NCI-H2107 treated with DMSO at 0.1 percent for 48 hours (cell line): Measurements from ENCODE around the gene KIF13A.
"Not testable (repeated sequence)": the region's sequence is repeated elsewhere in the genome, so short reads cannot be mapped to it uniquely, and the experiment has no call there.

Experiments
- DNase-seq: peaks from one replicate; lab custom pipeline; 2025; ENCODE audit not compliant: unreplicated experiment; lab: John Stamatoyannopoulos, UW

Gene KIF13A

DNA sequence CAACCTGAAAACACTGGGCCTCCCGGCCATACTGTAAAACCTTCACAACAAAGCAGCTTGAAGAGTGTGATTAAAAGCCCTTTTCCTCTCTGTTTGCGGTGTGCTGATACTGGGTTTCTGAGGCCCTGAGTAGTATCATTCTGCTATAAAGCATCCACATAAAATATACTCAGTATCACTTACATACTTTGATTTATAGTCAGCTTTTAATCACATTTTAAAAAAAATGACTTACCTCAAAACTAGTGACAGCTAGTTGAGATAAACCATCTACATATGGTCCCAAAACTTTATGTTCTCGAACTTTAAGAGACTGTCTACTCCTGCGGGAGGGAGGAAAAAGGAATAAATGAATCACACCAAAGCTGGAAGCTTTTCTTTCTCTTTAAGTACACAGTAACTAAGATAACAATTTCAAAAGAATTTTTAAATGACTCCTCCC is 135.7 kb downstream of the KIF13A start:
- DNase-seq = no peak

DNA sequence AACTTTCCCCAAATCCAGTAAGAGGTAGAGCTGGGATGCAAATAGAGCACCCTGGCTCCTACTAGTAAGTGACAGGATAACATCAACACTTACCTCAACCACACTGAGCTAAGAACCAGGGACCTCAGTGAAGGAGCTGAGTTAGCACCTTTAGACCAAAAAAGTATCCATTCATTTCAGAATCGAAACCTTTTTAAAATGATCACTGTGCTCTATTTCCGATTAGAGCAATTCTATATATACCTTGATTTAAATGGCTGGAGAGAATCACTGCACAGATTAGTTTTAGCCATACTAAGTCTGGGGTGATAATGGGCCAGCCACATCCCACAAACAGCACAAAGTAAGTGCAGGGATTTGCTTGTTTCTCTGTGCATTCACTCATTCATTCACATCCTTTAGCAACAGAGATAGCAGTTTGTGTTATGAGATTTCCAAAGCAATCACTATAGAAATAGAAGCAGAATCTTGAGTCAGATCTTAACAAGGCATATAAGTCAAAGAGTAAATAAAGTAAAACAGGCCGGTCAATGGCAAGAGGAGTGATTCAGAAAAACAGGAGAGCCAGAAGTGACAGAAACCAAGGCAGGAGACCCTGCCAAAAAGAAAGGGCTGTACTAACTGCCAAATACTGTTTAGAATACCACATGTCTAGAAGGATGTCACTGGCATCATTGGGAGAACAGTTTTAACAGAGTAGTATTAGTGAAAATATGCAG is 136.3 kb downstream of the KIF13A start:
- no peak for DNase-seq

DNA sequence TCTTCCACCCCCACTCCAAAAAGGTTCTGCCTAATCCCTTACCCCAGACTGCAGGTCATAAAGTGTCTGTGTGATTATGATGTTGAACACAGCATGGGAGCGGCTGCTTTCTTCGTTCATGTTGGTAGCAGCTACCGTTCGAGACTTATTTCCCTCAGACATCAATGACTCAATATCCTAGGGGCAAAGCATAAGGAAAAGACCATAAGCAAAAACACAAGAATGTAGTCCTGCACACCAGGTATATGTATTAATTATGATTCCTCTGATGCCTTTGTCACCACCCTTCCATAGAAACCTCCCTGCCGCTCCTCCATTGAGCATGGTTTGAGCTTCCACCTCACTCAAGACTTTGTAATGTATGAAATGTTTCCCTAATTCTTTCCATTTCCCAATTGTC is 137.2 kb downstream of the KIF13A start:
- no peak for DNase-seq

DNA sequence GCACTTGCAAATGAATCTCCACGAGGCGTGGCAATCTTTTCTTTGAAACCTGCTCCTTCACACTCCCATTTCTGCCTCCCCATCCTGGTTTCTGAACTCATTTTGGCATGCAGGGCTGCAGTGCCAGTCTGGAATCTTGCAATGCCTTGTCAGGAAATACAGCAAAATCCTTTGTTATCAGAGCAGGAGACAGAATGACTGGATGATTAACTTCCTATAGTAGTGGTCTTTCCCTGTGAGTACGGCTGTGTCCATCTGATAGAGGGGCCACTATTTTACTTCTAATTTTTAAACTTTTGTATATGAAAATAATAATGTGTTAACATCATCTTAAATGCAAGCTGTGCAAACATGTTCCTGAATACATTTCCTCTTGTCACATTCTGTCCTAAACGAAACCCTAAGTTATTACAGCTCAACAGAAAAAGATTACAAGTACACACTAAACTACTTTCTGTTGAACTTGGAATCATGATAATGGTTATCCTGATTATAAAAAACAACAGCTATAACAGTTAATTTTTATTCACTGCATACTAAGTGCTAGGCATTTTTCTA is 140.2 kb downstream of the KIF13A start:
- no peak for DNase-seq

DNA sequence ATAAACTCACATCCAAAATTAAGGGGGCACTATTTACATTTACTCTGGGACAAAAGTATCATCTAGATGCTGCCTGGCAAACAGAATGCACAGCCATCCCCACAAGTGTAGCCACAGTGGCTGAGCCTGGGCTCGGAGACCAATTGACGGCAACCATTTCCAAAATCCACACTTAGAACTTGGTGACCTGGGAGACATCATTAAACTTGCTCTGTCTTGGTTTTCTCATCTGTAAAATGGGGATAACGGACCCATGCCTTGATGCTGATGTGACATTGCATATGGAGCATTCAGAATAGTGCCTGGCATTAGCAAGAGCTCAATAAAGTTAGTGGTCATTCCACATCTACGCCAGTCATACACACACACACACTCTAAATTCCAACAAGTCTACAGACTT is 140.7 kb downstream of the KIF13A start:
- DNase-seq = no peak

DNA sequence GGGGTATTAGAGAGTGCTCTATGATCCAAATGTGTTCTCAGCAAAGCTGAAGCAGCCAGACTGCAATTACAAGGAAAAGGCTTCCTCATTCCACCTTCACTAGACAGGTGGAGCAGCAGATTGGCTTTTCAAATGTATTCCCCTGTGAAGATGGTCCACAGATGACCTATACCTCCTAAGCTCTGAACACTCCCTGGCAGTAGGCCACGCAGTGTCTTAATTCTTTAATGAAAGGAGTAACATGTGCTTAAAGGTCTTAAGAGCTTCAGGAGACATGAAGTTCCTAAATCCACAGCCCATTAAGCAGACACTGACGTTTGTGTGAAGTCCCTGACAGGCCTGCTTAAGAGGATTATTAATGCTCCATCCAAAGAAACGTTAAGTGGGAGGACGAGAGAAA is 141.8 kb downstream of the KIF13A start:
- no peak for DNase-seq

DNA sequence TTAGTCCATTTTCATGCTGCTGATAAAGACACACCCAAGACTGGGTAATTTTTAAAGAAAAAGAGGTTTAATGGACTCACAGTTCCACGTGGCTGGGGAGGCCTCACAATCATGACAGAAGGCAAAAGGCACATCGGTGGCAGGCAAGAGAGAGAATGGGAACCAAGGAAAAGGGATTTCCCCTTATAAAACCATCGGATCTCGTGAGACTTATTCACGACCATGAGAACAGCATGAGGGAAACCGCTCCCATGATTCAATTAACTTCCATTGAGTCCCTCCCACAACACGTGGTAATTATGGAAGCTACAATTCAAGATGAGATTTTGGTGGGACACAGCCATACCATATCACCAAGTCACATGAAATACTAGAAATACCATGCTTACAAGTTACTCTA is 142.5 kb downstream of the KIF13A start:
- DNase-seq = not testable (repeated sequence)

DNA sequence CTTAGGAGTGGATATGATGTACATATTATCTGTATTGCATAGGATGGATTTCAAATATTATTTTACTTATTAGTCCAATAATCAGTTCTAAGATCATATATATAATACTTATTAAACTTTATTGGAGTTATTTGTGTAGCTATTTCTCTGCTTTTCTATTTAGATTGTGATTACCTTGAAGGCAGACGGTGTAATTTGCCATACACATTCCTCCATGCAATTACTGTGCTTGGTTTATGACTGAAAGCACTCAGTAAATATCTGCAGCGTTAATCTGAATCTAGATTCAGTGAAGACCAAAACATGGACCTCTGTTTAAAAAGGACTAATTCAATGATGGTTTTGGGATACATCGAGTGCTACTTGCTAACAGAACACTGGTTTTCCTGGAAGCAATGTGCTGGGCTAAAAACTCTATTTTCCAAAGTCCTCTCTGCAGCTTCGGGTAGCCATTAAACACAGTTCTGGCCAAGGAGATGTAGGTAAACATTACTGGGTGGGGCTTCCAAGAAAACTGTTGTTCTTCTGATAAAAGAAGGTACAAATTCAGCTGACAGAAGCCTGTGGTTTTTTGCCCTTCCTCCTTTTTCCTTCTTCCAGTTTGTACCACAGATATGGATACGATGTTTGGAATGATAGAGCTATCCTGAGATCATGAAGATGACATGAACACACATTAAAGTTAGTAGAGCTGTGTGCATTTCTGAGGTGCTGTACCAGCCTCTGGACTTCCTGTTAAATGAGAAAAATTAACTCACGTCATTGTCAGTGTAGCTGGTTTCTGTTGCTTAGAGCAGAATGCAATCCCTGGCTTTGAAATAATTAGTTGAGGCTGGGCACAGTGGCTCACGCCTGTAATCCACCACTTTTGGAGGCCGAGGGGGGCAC is 144.3 kb downstream of the KIF13A start:
- DNase-seq = no peak

DNA sequence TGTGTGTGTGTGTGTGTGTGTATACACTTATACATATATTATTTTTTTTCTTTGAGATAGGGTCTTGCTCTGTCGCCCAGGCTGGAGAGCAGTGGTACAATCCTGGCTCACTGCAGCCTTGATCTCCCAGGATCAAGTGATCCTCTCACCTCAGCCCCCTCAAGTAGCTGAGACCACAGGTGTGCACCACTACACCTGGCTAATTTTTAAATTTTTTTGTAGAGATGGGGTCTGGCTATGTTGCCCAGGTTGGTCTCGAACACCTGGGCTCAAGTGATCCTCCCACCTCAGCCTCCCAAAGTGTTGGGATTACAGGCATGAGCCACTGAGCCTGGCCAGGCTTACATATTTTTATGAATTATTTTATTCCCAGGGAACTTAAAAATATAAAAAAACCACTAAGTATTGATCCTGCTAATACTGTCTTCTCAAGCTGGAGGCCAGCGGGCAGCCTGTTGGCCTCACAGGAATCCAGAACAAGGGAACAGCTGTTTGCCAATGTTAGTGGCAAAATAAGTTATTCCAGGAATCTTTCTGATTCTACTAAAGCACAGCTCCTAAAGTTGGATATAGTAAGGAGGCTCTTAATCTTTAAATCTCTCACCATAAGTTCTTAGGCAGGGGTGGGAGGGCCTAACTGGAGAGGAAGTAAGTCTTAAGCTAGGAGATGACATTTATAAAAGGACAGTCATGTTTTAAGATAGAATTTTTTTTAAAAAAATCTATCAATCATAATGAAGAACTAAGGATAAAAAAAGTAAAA is 145.2 kb downstream of the KIF13A start:
- no peak for DNase-seq

DNA sequence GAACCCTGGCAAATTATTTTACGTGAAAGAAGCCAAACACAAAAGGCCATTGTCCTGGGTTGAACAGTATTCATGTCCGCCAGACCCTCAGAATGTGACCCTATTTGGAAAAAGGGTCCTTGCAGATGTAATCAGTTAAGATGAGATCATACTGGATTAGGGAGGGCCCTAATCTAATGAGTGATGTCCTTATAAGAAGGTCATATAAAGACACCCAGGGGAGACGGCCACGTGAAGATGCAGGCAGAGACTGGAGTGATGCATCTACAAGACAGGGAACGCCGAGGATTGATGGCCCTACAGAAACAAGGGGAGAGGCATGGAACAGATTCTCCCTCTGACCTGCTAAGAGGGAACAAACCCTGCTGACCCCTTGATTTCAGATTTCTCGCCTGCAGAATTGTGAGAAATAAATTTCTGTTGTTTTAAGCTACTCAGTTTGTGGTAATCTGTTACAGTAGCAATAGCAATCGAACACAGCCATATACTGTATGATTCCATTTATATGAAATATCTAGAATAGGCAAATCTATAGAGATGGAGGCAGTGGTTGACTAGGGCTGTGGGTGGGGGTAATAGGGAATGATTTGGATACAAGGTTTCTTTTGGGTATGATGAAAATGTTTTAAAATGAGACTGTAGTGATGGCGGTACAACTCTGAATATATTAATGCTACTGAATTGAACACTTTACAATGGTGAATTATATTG is 147.8 kb downstream of the KIF13A start:
- no peak for DNase-seq

DNA sequence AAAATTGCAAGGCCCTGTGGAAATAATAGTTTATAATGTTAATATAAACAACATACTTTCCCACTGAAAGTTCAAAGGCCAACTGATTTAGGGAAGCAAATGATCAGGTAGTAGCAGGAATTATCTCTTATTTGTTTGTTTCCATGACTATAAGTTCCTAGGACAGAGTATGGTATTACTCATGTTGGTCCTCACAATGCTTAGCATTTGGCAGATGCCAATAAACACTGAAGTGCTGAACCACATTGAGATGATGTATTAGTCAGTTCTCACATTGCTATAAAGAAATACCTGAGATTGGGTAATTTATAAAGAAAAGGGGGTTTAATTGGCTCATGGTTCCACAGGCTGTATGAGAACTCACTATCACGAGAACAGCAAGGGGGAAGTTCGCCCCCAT is 151.1 kb downstream of the KIF13A start:
- no peak for DNase-seq

DNA sequence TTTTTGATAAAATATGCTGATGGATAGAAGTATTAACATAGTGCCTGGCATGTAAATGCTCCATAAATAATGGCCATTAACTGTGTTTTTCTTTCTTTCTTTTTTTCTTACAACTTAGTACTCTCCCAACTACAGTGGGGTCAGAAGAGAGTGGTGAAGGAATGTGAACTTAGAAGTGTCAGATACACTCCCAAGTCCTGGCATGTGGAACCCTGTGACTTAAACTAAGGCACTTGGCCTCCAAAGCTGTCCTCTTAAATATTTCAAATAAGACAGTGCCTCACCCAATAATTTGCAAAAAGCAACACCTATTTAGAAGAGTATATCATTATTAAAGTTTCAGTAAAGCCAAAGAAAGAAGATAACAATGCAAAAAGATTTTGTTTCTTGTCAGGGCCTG is 151.7 kb downstream of the KIF13A start:
- no peak for DNase-seq

DNA sequence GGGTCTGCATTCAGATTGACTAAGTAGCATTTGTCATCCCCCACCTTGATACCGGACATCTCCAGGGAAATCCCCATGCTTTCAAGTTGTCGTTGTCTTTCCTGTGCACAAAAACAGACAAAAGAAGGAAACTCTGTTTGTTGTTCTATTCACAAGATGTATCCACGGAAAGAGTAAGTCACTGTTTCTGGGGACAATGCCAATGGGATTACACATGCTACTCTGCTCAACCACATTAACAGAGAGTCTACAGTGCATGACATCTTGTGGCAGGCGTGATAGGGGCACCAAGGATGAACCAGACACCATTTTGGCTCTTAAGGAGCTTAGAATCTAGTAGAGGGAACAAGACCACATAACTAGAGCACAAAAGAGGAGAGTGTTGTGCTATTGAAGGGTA is 156.3 kb downstream of the KIF13A start:
- DNase-seq = no peak

DNA sequence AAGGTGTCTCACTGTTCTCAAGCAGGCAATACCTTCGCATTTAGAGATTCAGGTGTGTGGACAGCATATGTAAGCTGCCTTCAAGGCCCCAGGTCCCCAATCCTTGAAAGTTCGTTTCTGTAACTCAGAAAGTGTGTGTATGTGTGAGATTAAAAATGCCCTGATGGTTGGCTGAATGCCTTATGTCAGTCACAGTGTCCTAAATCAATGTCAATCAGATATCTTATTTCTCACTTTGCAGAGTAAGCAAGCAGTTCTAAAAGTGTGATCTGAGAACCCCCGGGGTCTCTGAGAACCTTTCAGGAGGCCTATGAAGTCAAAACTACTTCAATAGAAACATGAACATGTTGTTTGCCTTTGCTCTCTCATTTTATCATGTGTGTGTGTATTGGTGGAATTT is 157.5 kb downstream of the KIF13A start:
- DNase-seq = no peak

DNA sequence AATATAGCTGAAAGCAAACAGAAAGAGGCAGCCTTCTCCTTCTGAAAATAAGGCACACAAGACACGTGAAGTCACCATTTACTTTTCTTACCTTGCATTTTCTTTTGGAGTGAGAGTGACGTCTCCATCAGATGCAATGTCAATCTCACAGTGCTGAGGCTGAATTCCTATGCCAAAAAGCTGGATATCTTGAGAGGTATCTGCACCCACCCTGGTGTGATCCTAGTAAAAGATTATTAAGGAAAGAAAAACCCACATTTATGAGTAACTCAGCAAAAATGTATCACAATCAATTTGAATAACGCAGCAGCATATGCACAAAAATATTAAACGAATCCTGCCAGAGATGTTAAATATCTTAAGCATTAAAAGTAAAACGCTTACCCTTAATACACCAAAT is 159.3 kb downstream of the KIF13A start:
- no peak for DNase-seq

DNA sequence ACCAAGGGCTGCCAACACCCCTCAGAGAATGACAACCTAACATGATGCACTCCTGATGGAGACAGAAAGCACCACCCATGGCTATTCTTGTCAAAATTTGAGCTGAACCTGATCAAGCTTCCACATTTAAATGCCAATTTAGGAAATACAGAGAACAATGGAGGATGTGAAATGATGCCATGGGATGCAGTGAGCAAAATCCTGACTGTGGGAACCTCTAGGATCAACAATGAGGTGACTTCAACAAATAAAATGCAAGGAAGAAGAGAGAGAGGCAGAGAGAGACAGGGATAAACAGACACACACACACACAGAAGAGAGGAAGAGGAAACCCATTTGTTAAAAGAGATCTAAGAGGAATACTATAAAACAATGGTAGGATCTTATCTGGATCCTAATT is 161.1 kb downstream of the KIF13A start:
- DNase-seq = no peak

DNA sequence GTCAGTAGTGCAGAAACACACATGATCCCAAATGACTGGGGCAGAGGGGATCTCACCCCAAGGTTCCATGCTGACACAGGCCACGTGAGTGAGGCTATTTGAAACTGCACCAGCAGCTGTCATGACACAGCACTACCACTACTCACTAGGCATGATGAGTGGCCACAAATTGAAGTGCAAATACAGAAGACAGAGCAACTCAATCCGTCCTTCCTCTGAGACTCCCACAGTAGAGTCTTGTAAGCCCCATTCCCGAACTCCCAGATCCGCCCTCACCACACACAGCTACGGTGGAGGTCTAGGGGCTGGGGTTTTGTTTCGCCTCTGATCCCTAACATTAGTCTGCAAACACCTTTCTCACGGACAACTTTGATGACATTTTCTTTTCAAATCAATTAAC is 167.4 kb downstream of the KIF13A start:
- peak; percentile 8 for DNase-seq

DNA sequence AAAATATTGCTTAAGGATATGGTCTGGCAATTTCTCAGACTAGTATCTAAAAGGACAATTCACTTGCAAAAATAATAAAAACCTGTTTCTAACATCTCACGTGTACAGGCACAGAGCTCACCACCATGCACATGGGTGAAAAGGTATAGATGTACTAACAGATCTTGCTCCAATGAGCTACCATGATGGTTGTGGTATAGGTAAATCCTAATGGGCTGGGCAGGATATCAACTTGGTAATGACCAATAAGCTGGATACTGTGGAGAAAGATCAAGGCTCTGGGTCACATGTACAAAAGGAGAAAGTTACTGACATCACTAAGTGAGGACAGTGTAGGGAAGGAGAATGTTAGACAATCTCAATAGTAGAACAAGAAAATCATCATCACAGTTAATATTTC is 169.7 kb downstream of the KIF13A start:
- DNase-seq = no peak

DNA sequence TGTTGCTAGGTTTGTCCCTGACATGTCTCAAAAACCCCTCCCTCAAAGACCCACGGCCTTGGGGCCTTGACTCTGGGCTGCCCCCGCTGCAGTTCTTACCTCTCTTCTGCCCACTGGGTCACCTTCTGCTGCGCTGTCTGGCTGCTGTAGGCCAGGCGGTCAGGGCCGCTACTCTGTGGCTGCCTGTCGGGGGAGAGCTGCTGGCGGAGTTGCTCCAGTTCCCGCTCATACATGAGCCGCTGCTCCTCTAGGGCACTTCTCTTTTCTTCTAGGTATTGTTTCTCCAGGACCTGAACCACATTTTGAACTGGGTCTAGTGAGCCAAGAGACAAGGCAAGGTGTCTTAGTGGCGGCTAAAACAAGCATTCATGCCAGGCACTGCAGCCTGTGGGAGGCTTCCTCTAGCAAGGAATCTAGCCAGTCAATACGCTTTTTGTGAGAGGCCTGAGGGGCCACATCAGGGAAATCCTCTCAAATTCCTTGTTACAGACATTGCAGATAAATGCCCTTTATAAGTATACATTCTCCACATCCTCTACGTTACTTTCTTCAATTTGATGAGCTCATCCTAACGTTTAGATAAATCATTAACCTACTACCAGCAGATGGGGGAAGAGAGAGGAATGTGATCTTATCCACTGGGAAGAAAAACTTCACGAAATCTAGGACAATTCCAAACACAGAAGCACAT is 170.4 kb downstream of the KIF13A start:
- DNase-seq = no peak

DNA sequence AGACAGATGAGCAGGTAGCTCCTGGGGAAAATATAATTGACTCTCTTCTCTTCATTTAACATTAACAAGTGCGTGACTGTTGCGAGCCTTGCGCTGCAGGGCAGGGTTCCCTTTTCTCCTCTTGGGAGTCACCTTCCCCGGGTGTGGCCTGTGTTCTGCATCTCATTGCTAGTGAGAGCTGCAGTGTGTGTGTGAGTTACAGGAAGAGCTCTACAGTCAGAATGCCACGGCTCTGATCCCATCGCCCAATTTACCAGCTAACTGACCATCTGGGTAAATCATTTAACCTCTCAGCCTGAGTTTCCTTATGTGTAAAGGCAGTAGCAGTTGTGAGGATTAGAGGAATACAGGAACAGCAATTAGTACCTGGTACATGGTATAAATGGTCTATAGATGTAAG is 173.9 kb downstream of the KIF13A start:
- DNase-seq = no peak
